ENCODE measurements around the gene SPATA24. TPM values are rescaled to one million over a fixed set of nuclear protein-coding genes. Genes with fewer than 3 reads are reported as not detected.

SPATA24 gene
- total and polyA plus RNA-seq, 2 experiments from 2014 or later, result 16.0 to 20.6 TPM

- Histone ChIP-seq H3K4me3 (no peak overlapping the region), H3K79me2 (replicated peaks; ENCODE audit: insufficient read depth) (no peaks in the 10 kb centered on the region), H3K27me3 (ENCODE audit: insufficient read depth) (no peaks in the 10 kb centered on the region), H3K36me3 (ENCODE audit: insufficient read depth) (peaks cover 1% of the 10 kb centered on the region; the same call in 1 of the 2 replicates), H3F3A (replicated peaks; ENCODE audit: low read depth) (0 out of 2 replicates have a peak, but pooled peaks cover 3% of the 10 kb centered on the region), H4K20me1 (replicated peaks; ENCODE audit: insufficient read depth) (no peaks in the 10 kb centered on the region), H3K4me2 (no peak overlapping the region), H3K9me2 (ENCODE audit: insufficient read depth) (no peaks in the 10 kb centered on the region), H3K27ac (ENCODE audit: low read depth) (peak overlapping the region; percentile 45; the same call in 1 of the 2 replicates), H2AFZ (no peak overlapping the region), H3K4me1 (ENCODE audit: insufficient read depth) (no peaks in the 10 kb centered on the region)
- Mint-ChIP-seq H3K36me3 (ENCODE audit: low read depth) (peaks cover 15% of the 10 kb centered on the region), H3K27ac (no peak overlapping the region), H3K27me3 (ENCODE audit: insufficient read depth, low read depth, poor library complexity) (no peaks in the 10 kb centered on the region), H3K4me3 (no peak overlapping the region), H3K4me1 (peaks cover 14% of the 10 kb centered on the region), H3K9me3 (no peaks in the 10 kb centered on the region)
- no peak for DNase-seq (ENCODE audit: low spot score)
- no peak for ATAC-seq
- TF ChIP-seq POLR2AphosphoS5 (IDR thresholded peaks at IDR 0.05; ENCODE audit: low read depth) (no peak), ETS1 (IDR thresholded peaks at IDR 0.05) (no peak), CREB1 (CRISPR knock-in tag; IDR thresholded peaks at IDR 0.05; ENCODE audit: low read depth) (no peak), NANOG (IDR thresholded peaks at IDR 0.05; ENCODE audit: borderline replicate concordance) (no peak), EZH2phosphoT487 (IDR thresholded peaks at IDR 0.05; ENCODE audit: unreplicated experiment) (no peak), ZNF331 (CRISPR knock-in tag; IDR thresholded peaks at IDR 0.05; ENCODE audit: low read depth) (no peak), ZNF114 (CRISPR knock-in tag; IDR thresholded peaks at IDR 0.05) (no peak), EZH2 (IDR thresholded peaks at IDR 0.05; ENCODE audit: low read depth, unreplicated experiment) (no peak), JUNB (IDR thresholded peaks at IDR 0.05; ENCODE audit: unreplicated experiment) (no peak), STAT1 (IDR thresholded peaks at IDR 0.05; ENCODE audit: unreplicated experiment) (no peak), CTCF (conservative IDR thresholded peaks at IDR 0.05; ENCODE audit: low read depth in 2 of 2) (no peak)
- TF ChIP-seq, protein P1, sequence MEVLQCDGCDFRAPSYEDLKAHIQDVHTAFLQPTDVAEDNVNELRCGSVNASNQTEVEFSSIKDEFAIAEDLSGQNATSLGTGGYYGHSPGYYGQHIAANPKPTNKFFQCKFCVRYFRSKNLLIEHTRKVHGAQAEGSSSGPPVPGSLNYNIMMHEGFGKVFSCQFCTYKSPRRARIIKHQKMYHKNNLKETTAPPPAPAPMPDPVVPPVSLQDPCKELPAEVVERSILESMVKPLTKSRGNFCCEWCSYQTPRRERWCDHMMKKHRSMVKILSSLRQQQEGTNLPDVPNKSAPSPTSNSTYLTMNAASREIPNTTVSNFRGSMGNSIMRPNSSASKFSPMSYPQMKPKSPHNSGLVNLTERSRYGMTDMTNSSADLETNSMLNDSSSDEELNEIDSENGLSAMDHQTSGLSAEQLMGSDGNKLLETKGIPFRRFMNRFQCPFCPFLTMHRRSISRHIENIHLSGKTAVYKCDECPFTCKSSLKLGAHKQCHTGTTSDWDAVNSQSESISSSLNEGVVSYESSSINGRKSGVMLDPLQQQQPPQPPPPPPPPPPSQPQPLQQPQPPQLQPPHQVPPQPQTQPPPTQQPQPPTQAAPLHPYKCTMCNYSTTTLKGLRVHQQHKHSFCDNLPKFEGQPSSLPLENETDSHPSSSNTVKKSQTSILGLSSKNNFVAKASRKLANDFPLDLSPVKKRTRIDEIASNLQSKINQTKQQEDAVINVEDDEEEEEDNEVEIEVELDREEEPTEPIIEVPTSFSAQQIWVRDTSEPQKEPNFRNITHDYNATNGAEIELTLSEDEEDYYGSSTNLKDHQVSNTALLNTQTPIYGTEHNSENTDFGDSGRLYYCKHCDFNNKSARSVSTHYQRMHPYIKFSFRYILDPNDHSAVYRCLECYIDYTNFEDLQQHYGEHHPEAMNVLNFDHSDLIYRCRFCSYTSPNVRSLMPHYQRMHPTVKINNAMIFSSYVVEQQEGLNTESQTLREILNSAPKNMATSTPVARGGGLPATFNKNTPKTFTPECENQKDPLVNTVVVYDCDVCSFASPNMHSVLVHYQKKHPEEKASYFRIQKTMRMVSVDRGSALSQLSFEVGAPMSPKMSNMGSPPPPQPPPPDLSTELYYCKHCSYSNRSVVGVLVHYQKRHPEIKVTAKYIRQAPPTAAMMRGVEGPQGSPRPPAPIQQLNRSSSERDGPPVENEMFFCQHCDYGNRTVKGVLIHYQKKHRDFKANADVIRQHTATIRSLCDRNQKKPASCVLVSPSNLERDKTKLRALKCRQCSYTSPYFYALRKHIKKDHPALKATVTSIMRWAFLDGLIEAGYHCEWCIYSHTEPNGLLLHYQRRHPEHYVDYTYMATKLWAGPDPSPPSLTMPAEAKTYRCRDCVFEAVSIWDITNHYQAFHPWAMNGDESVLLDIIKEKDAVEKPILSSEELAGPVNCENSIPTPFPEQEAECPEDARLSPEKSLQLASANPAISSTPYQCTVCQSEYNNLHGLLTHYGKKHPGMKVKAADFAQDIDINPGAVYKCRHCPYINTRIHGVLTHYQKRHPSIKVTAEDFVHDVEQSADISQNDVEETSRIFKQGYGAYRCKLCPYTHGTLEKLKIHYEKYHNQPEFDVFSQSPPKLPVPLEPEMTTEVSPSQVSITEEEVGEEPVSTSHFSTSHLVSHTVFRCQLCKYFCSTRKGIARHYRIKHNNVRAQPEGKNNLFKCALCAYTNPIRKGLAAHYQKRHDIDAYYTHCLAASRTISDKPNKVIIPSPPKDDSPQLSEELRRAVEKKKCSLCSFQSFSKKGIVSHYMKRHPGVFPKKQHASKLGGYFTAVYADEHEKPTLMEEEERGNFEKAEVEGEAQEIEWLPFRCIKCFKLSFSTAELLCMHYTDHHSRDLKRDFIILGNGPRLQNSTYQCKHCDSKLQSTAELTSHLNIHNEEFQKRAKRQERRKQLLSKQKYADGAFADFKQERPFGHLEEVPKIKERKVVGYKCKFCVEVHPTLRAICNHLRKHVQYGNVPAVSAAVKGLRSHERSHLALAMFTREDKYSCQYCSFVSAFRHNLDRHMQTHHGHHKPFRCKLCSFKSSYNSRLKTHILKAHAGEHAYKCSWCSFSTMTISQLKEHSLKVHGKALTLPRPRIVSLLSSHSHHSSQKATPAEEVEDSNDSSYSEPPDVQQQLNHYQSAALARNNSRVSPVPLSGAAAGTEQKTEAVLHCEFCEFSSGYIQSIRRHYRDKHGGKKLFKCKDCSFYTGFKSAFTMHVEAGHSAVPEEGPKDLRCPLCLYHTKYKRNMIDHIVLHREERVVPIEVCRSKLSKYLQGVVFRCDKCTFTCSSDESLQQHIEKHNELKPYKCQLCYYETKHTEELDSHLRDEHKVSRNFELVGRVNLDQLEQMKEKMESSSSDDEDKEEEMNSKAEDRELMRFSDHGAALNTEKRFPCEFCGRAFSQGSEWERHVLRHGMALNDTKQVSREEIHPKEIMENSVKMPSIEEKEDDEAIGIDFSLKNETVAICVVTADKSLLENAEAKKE (CRISPR knock-in tag; IDR thresholded peaks at IDR 0.05), result no peak
- TF ChIP-seq, protein P2, sequence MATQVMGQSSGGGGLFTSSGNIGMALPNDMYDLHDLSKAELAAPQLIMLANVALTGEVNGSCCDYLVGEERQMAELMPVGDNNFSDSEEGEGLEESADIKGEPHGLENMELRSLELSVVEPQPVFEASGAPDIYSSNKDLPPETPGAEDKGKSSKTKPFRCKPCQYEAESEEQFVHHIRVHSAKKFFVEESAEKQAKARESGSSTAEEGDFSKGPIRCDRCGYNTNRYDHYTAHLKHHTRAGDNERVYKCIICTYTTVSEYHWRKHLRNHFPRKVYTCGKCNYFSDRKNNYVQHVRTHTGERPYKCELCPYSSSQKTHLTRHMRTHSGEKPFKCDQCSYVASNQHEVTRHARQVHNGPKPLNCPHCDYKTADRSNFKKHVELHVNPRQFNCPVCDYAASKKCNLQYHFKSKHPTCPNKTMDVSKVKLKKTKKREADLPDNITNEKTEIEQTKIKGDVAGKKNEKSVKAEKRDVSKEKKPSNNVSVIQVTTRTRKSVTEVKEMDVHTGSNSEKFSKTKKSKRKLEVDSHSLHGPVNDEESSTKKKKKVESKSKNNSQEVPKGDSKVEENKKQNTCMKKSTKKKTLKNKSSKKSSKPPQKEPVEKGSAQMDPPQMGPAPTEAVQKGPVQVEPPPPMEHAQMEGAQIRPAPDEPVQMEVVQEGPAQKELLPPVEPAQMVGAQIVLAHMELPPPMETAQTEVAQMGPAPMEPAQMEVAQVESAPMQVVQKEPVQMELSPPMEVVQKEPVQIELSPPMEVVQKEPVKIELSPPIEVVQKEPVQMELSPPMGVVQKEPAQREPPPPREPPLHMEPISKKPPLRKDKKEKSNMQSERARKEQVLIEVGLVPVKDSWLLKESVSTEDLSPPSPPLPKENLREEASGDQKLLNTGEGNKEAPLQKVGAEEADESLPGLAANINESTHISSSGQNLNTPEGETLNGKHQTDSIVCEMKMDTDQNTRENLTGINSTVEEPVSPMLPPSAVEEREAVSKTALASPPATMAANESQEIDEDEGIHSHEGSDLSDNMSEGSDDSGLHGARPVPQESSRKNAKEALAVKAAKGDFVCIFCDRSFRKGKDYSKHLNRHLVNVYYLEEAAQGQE (IDR thresholded peaks at IDR 0.05; ENCODE audit: unreplicated experiment), result no peak
Observed at GRCh38 chr5:139415221-139415861, 11.5 kb upstream of the SPATA24 start.

Measured in GM23338 (cell line).